Measurements from ENCODE around the gene MAEL.

The MAEL gene

DNA sequence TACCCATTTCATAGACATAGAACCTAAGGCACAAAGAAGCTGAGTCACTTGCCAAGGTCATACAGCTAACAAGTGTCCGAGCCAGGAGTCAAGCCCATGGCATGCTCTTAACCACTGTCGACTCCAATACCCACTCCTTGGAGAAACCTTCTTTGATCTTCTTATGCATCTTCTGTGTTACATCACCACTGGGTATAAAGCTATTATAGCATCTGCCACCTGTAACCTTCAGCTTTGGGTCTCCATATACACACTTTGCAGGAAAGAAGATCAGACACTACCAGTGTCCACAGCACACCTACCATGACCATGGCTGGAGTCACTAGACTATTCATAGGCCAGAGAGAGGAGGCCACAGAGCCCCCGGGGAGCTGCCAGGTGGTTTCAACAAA is 72.0 kb downstream of the MAEL start:
- TF ChIP-seq, protein P1, sequence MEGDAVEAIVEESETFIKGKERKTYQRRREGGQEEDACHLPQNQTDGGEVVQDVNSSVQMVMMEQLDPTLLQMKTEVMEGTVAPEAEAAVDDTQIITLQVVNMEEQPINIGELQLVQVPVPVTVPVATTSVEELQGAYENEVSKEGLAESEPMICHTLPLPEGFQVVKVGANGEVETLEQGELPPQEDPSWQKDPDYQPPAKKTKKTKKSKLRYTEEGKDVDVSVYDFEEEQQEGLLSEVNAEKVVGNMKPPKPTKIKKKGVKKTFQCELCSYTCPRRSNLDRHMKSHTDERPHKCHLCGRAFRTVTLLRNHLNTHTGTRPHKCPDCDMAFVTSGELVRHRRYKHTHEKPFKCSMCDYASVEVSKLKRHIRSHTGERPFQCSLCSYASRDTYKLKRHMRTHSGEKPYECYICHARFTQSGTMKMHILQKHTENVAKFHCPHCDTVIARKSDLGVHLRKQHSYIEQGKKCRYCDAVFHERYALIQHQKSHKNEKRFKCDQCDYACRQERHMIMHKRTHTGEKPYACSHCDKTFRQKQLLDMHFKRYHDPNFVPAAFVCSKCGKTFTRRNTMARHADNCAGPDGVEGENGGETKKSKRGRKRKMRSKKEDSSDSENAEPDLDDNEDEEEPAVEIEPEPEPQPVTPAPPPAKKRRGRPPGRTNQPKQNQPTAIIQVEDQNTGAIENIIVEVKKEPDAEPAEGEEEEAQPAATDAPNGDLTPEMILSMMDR (IDR thresholded peaks at IDR 0.05; ENCODE audit: low read depth, low read length) = no peak
- DNase-seq (ENCODE audit: extremely low read depth, low read depth) = no peak

DNA sequence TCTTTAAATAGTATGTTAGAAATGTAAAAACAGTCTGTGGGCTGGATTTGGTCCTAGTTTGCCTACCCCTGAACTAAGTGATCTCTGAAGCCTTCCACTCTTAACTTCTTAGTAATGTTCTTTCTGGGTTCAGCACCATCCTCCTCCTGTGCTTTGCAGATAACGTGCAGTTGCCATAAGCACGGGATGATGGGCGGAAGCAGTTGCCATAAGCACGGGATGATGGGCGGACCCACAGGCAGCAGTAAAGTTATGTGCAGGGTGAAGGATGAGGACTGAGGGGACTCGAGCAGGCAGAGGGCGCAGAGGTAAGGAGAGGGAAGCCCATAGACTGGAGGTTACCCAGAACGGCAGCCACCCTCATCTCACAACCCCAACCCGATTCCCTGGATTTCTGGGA is 75.5 kb downstream of the MAEL start:
- TF ChIP-seq, protein P1 (IDR thresholded peaks at IDR 0.05; ENCODE audit: low read depth, low read length) = no peak
- no peak for DNase-seq (ENCODE audit: extremely low read depth, low read depth)

DNA sequence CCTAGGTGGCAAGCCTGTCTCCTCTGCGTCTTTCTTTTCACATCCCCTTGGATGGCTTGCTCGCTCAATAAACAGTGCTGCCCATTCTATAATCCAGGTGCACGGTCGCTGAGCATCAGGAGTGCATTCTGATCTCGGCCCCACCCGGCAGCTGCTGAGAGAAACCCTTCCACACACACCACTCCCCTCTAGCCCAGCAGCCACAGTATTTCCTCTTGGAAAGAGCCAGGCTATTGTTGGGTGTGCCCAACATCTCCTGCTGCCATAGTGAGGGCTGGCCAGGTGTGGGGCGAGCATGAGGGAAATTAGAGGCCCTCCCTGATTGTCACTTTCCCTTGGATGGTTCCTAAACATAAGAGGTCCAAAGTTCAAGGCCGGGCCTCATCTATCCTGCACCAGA is 76.4 kb downstream of the MAEL start:
- no peak for DNase-seq (ENCODE audit: extremely low read depth, low read depth)
- TF ChIP-seq, protein P1 (IDR thresholded peaks at IDR 0.05; ENCODE audit: low read depth, low read length) = no peak

DNA sequence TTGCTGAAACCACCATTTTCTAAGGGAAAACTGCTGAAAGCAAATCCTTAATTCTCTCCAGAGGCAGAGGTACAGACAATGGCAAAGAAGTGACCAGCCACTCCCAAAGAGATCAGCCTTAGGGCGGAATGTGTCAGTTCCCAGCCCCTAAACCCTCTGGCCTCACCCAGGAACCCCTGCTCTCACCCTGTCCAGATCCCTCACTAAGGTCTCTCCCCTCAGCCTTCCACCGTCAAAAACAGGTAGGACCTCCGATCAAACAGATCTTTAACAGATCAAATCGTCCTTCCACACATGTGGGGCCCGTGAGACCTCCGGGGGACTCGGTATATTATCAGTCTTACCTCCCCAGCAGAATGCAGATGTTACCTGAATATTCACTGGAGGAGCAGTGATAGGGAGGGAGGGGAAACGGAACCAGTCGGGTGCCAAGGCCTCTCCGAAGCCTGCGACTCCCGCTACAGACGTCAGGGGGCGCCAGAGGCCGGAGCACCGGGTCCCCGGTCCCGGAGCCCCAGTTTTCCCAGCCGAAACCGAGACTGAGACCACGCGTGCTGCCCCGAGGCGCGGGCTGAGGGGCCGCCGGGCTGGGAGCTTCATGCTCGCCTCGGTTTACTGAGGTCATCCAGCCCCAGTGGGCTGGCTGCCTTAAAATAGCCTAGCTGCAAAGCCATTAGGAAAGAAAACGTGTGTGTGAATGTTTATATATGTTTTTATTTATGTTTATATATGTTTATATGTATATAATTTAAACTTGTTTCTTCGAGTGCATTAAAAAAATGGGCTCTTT is 77.4 kb downstream of the MAEL start:
- TF ChIP-seq, protein P1 (IDR thresholded peaks at IDR 0.05; ENCODE audit: low read depth, low read length) = peak; percentile 97
- DNase-seq (ENCODE audit: extremely low read depth, low read depth) = peak; percentile 2

DNA sequence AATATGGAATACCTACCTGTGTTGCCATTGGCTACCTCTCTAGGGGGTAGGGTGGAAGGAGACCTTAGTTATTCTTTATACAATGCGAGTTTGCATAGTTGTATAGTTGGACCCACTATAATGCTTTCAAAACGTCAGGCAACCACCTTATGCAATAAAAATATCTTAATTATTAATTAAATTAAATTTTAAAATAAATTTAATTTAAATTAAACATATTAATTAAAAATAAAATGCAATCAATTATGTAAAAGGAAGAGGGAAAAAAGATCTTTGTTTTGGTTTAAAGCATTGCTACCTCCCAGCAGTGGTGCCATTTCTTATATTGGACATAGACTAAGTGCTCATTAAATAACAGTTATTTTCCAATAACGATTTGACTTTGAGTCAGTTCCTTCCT is 78.8 kb downstream of the MAEL start:
- TF ChIP-seq, protein P1 (IDR thresholded peaks at IDR 0.05; ENCODE audit: low read depth, low read length) = no peak

DNA sequence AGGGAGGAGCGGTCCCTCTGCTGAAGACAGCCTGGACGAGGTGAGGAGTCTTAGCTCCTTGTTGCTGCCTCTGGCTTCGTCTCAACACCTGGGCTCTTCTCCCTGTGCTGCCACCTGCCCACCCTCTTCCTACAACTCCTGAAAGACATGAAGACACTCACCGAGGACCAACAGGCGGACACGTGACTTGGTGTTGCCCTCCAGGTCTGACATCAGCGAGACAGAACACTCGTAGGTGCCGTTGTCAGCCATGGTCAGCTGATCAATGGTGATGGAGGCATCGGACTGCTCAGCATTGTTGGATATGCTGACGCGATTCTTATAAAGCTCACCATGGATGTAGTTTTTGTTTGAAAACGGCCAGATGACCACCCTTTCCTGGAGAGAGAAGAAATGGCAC is 79.7 kb downstream of the MAEL start:
- no peak for DNase-seq (ENCODE audit: extremely low read depth, low read depth)
- TF ChIP-seq, protein P1 (IDR thresholded peaks at IDR 0.05; ENCODE audit: low read depth, low read length) = no peak

More for the DNA sequence above, 78.8 kb downstream of the MAEL start:
- DNase-seq (ENCODE audit: extremely low read depth, low read depth) = no peak

DNA sequence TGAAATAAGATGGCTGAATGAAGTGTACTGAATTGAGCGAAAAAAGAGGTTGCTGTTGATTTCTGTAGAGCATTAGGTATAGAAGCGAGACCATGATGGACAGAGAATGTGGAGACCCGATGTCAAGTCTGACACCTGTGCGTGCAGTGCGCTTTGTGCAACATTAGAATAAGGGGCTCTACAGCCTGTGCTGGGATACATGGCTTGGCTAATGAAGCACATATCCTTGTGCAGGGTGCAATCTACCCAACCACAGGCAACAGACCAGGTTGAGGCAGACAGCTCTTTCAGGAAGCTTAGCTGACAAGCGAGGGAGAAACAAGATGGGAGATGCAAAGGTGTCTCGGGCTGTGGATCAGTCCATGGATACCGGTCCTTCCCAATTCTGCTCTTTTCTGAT is 82.2 kb downstream of the MAEL start:
- TF ChIP-seq, protein P1 (IDR thresholded peaks at IDR 0.05; ENCODE audit: low read depth, low read length) = no peak
- no peak for DNase-seq (ENCODE audit: extremely low read depth, low read depth)

All from AG09319 (cell line).